GM10266 (cell line): ENCODE measurements around the gene ELMO1.

ENCODE experiments used
- DNase-seq: peaks from one replicate; pipeline ENCODE4 v3.0.0; 2012; ENCODE audit errors: extremely low spot score
- CTCF ChIP-seq: IDR thresholded peaks from 2 replicates; pipeline ENCODE4 v1.5.1; 2012; ENCODE audit warnings: mild to moderate bottlenecking, low read depth; ENCODE audit not compliant: control insufficient read depth, insufficient read depth; ENCODE audit errors: missing control alignments

ELMO1 gene

GRCh38 chr7:37273891-37274290, 174.8 kb downstream of the ELMO1 start:
- no peak for DNase-seq
- no peak for TF ChIP-seq CTCF

- TF ChIP-seq CTCF: no peak
Observed at GRCh38 chr7:37269711-37270508, 178.8 kb downstream of the ELMO1 start.

GRCh38 chr7:37267251-37267650, 181.4 kb downstream of the ELMO1 start:
- no peak for DNase-seq
- no peak for TF ChIP-seq CTCF

More at GRCh38 chr7:37269711-37270508, 178.8 kb downstream of the ELMO1 start:
- no peak for DNase-seq

- no peak for TF ChIP-seq CTCF
Observed at GRCh38 chr7:37265876-37266275, 182.8 kb downstream of the ELMO1 start.

GRCh38 chr7:37265006-37265405, 183.7 kb downstream of the ELMO1 start:
- TF ChIP-seq CTCF: no peak
- no peak for DNase-seq

More at GRCh38 chr7:37265876-37266275, 182.8 kb downstream of the ELMO1 start:
- DNase-seq: no peak

- TF ChIP-seq CTCF: no peak
- DNase-seq: no peak
Observed at GRCh38 chr7:37262181-37262580, 186.5 kb downstream of the ELMO1 start.

- no peak for DNase-seq
- no peak for TF ChIP-seq CTCF
Observed at GRCh38 chr7:37259319-37259821, 189.3 kb downstream of the ELMO1 start.
